Sigmoid colon (tissue), 7 donors: ENCODE results near the gene TBCEL. TPM values are rescaled to one million over a fixed set of nuclear protein-coding genes. Genes with fewer than 3 reads are reported as not detected.

Source experiments
- DNase-seq: peaks from one replicate; pipeline ENCODE4 v3.0.0-alpha.2; 2019
- H3K27ac ChIP-seq, 4 donors: fragments of 200-600 bp; sonication (generic); one replicate each; pipeline ENCODE4 v1.5.1; 2016 to 2019; ENCODE audit warnings: mild to moderate bottlenecking in 1 of 4
- H3K27me3 ChIP-seq, 3 donors: fragments of 200-600 bp; sonication (generic); one replicate each; pipeline ENCODE4 v1.5.1; 2019; ENCODE audit warnings: mild to moderate bottlenecking in 1 of 3
- H3K36me3 ChIP-seq, 4 donors: fragments of 200-600 bp; sonication (generic); one replicate each; pipeline ENCODE4 v1.5.1; 2016 to 2019
- H3K4me1 ChIP-seq, 4 donors: fragments of 200-600 bp; sonication (generic); one replicate each; pipeline ENCODE4 v1.5.1; 2017 to 2019
- H3K4me3 ChIP-seq, 4 donors: fragments of 200-600 bp; sonication (generic); one replicate each; pipeline ENCODE4 v1.5.1; 2017 to 2019; ENCODE audit warnings: mild to moderate bottlenecking in 2 of 4, moderate library complexity in 1 of 4
- H3K9me3 ChIP-seq, 4 donors: fragments of 200-600 bp in 3 of 4; sonication (generic) in 3 of 4; one replicate each; pipeline versions ENCODE4 v1.5.1 to v1.6.1; 2013 to 2019
- CTCF ChIP-seq, 4 experiments: fragments of 450-650 bp in 3 of 4; fragments of 200-600 bp in 1 of 4; IDR thresholded peaks; one replicate each; pipeline ENCODE4 v1.5.1; 2016 to 2019; ENCODE audit warnings: antibody characterized with exemption in 4 of 4, mild to moderate bottlenecking in 3 of 4, moderate library complexity in 2 of 4
- EP300 ChIP-seq, 4 donors: sonication (generic); formaldehyde crosslinking; IDR thresholded peaks; one replicate each; pipeline ENCODE4 v1.6.1; 2017; ENCODE audit warnings: antibody characterized with exemption in 4 of 4
- POLR2A ChIP-seq, 2 donors: fragments of 450-650 bp; IDR thresholded peaks; one replicate each; pipeline ENCODE4 v1.6.1; 2016; ENCODE audit warnings: antibody characterized with exemption in 2 of 2, mild to moderate bottlenecking in 2 of 2, moderate library complexity in 2 of 2
- POLR2AphosphoS5 ChIP-seq, 4 donors: sonication (generic); formaldehyde crosslinking; IDR thresholded peaks; one replicate each; pipeline ENCODE4 v1.6.1; 2017; ENCODE audit warnings: antibody characterized with exemption in 4 of 4
- WGBS, 2 donors: extraction: QIAGEN DNeasy Blood & Tissue Kit; methylation state at CpG; one replicate each; pipeline ENCODE4 v1.1.7; 2013; 5-methylcytosine and 5-hydroxymethylcytosine counted together
- intact Hi-C: fragments of 100-400 bp; cut with DNase I; formaldehyde crosslinking; loops from one replicate; pipeline ENCODE4 v1.15.1; 2023
- polyA plus RNA-seq, 3 donors: library from polyadenylated mRNA; stranded (reverse); fragments of 200-250 nt; gene quantifications; one replicate each; pipeline ENCODE4 v1.2.3, GENCODE V29; 2013
- total RNA-seq, 4 donors: library from RNA; depleted of rRNA; stranded (reverse); fragments of >200 nt; gene quantifications; one replicate each; pipeline ENCODE4 v1.1.0, GENCODE V29; 2016
- donor health status: healthy with polysubstance abuse.
- donor health status: Bipolar disorder and iron deficiency.
- donor health status: healthy.

Gene TBCEL
- total and polyA plus RNA-seq, 7 donors, result 4.2 to 53.3 (median 22.4) TPM

- Histone ChIP-seq H3K4me1 (no peaks in the 10 kb centered on the region), H3K4me3 (no peak overlapping the region), H3K27ac (no peak overlapping the region), H3K36me3 (peaks cover 0 to 59% (median 6%) of the 10 kb centered on the region in 4 donors), H3K27me3 (no peaks in the 10 kb centered on the region), H3K9me3 (no peaks in the 10 kb centered on the region)
- intact Hi-C loops, result no loop called here
- TF ChIP-seq CTCF (IDR thresholded peaks at IDR 0.05), result peak in 2 of 4 experiments; percentile 30 to 37
- TF ChIP-seq POLR2AphosphoS5 (IDR thresholded peaks at IDR 0.05), result no peak
- no peak for DNase-seq
- 92 to 96% methylated on average over 2 of the region's 2 CpGs for whole genome bisulfite sequencing, 2 donors
Observed at GRCh38 chr11:121063728-121064127, 39.8 kb downstream of the TBCEL start.

- H3K36me3 ChIP-seq, result peaks cover 0 to 43% (median 2%) of the 10 kb centered on the region in 4 donors
Observed at GRCh38 chr11:121066623-121067022, 42.7 kb downstream of the TBCEL start.

GRCh38 chr11:121067026-121067425, 43.1 kb downstream of the TBCEL start:
- no peaks in the 10 kb centered on the region for H3K27me3 ChIP-seq
- TF ChIP-seq POLR2A (IDR thresholded peaks at IDR 0.05) (no peak), EP300 (IDR thresholded peaks at IDR 0.05) (no peak), POLR2AphosphoS5 (IDR thresholded peaks at IDR 0.05) (no peak), CTCF (IDR thresholded peaks at IDR 0.05) (no peak)
- no peaks in the 10 kb centered on the region for H3K9me3 ChIP-seq
- no peak overlapping the region for H3K4me3 ChIP-seq
- intact Hi-C loops, result no loop called here
- peaks cover 0 to 39% (median 2%) of the 10 kb centered on the region in 4 donors for H3K36me3 ChIP-seq
- no peak overlapping the region for H3K27ac ChIP-seq
- 22 to 68% methylated on average over 3 of the region's 3 CpGs for WGBS, 2 donors
- peaks cover 0 to 7% (median 3%) of the 10 kb centered on the region in 4 donors for H3K4me1 ChIP-seq
- no peak for DNase-seq

More at GRCh38 chr11:121066623-121067022, 42.7 kb downstream of the TBCEL start:
- DNase-seq, result no peak
- Histone ChIP-seq H3K9me3 (no peaks in the 10 kb centered on the region), H3K4me3 (no peak overlapping the region), H3K27ac (no peak overlapping the region), H3K4me1 (peaks cover 0 to 5% (median 1%) of the 10 kb centered on the region in 4 donors), H3K27me3 (no peaks in the 10 kb centered on the region)
- intact Hi-C loops, result no loop called here
- TF ChIP-seq POLR2A (IDR thresholded peaks at IDR 0.05) (no peak), EP300 (IDR thresholded peaks at IDR 0.05) (no peak), CTCF (IDR thresholded peaks at IDR 0.05) (no peak), POLR2AphosphoS5 (IDR thresholded peaks at IDR 0.05) (no peak)
- 31 to 77% methylated on average over 3 of the region's 3 CpGs for WGBS, 2 donors

- no peaks in the 10 kb centered on the region for H3K9me3 ChIP-seq
- peaks cover 0 to 35% (median 2%) of the 10 kb centered on the region in 4 donors for H3K36me3 ChIP-seq
- no peak overlapping the region for H3K4me3 ChIP-seq
- DNase-seq, result no peak
- intact Hi-C loops, result no loop called here
- peaks cover 0 to 9% (median 4%) of the 10 kb centered on the region in 4 donors for H3K4me1 ChIP-seq
- TF ChIP-seq POLR2AphosphoS5 (IDR thresholded peaks at IDR 0.05) (no peak), POLR2A (IDR thresholded peaks at IDR 0.05) (no peak), CTCF (IDR thresholded peaks at IDR 0.05) (no peak), EP300 (IDR thresholded peaks at IDR 0.05) (no peak)
- WGBS, 2 donors, result 18 to 51% methylated on average over 2 of the region's 2 CpGs
- H3K27ac ChIP-seq, result no peak overlapping the region
- no peaks in the 10 kb centered on the region for H3K27me3 ChIP-seq
Observed at GRCh38 chr11:121067453-121067852, 43.6 kb downstream of the TBCEL start.
